GM13976 (cell line): Measurements from ENCODE around the gene ZNRF3.

ENCODE experiments used
- DNase-seq: peaks from one replicate; pipeline ENCODE4 v3.0.0; 2012; ENCODE audit warnings: low spot score
- CTCF ChIP-seq: IDR thresholded peaks from 2 replicates; pipeline ENCODE4 v1.5.1; 2012; ENCODE audit warnings: borderline replicate concordance, mild to moderate bottlenecking; ENCODE audit not compliant: insufficient read depth; ENCODE audit errors: extremely low read depth, missing control alignments, control extremely low read depth
- in situ Hi-C: fragments of 300-500 bp; cut with MboI; formaldehyde crosslinking; loops from one replicate; pipeline ENCODE4 v1.12.0; 2022; ENCODE audit warnings: low sequenced_read_pairs, mixed read lengths, inconsistent platforms; ENCODE audit not compliant: unreplicated experiment

Gene ZNRF3

GRCh38 chr22:28999510-28999909 lies 116.1 kb downstream of the ZNRF3 start:
- no peak for TF ChIP-seq CTCF
- in situ Hi-C loops = no loop called here
- DNase-seq = no peak

DNA sequence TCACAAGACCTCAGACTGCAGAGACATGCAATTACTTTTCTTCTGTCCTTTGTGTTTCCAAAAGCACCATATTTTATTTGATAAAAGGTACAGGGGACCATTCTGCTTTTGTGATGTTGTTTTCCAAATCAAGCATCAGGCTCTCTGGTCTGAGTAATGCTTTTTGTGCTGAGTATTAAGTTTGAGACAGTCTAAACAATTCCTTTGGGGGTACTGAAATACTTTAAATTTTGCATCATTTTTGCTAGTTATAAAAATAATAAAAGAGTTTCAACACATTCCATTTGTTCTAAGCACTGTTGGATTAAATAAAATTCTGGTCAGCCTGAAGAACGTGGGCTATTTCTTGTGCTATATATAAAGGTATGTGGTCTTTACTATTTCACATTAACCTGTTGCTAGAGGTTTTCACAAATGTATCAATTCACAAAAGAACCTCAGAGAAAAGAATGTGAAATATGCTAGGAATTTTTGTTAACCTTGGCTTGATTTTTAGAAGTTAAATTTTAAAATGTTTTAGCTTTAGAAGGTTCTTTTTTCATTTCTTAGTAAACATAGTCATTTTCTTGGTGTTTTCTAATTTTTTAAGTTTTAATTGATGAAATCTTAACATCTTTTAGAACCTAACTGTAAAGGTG lies 116.7 kb downstream of the ZNRF3 start:
- in situ Hi-C loops = no loop called here

DNA sequence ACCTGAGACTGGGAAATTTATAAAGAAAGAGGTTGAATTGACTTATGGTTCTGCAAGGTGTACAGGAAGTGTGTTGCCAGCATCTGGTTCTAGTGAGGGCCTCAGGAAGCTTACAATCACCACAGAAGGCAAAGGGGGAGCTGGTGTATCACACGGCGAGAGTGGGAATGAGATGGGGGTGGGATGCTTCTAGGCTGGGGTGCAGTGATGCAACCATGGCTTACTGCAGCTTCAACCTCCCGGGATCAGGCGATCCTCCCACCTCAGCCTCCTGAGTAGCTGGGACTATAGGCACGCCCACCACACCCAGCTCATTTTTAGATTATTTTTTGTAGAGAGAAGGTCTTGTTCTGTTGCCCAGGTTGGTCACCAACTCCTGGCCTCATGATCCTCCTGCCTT lies 117.3 kb downstream of the ZNRF3 start:
- in situ Hi-C loops = no loop called here
- TF ChIP-seq CTCF = no peak
- no peak for DNase-seq

More for the DNA sequence above, 116.7 kb downstream of the ZNRF3 start:
- TF ChIP-seq CTCF = no peak
- DNase-seq = no peak

GRCh38 chr22:29002603-29003002 lies 119.2 kb downstream of the ZNRF3 start:
- DNase-seq = no peak
- in situ Hi-C loops = no loop called here
- no peak for TF ChIP-seq CTCF

- no peak for TF ChIP-seq CTCF
- DNase-seq = no peak
- in situ Hi-C loops = no loop called here
These were observed 120.2 kb downstream of the ZNRF3 start for GRCh38 chr22:29003552-29003951.

- in situ Hi-C loops = no loop called here
- no peak for DNase-seq
- no peak for TF ChIP-seq CTCF
These were observed 120.7 kb downstream of the ZNRF3 start for GRCh38 chr22:29003975-29004646.
